Neural progenitor cell (in vitro differentiated cells): ENCODE measurements around the gene TENM3. TPM values are rescaled to one million over a fixed set of nuclear protein-coding genes. Genes with fewer than 3 reads are reported as not detected.

Source experiments
- DNase-seq: peaks from one replicate; pipeline ENCODE4 v3.0.0-alpha.2; 2016; ENCODE audit warnings: low spot score
- H2AFZ ChIP-seq: fragments of 200-600 bp; sonication (generic); replicated peaks from 2 replicates; pipeline ENCODE4 v1.6.1; 2016; ENCODE audit warnings: antibody characterized with exemption
- H3F3A ChIP-seq: fragments of 200-600 bp; sonication (generic); 2 replicates; pipeline ENCODE4 v1.6.1; 2016; ENCODE audit warnings: antibody characterized with exemption, low read depth
- H3K27ac ChIP-seq: fragments of 200-600 bp; sonication (generic); 2 replicates; pipeline ENCODE4 v1.5.1; 2016; ENCODE audit warnings: mild to moderate bottlenecking
- H3K27me3 ChIP-seq: fragments of 200-600 bp; sonication (generic); 2 replicates; pipeline ENCODE4 v1.6.1; 2016; ENCODE audit warnings: mild to moderate bottlenecking, moderate library complexity
- H3K36me3 ChIP-seq: fragments of 200-600 bp; sonication (generic); 2 replicates; pipeline ENCODE4 v1.5.1; 2016
- H3K4me1 ChIP-seq: fragments of 200-600 bp; sonication (generic); 2 replicates; pipeline ENCODE4 v1.6.1; 2016; ENCODE audit warnings: mixed run types
- H3K4me2 ChIP-seq: fragments of 200-600 bp; sonication (generic); 2 replicates; pipeline ENCODE4 v1.6.1; 2016
- H3K4me3 ChIP-seq: fragments of 200-600 bp; sonication (generic); 2 replicates; pipeline ENCODE4 v1.5.1; 2016
- H3K79me2 ChIP-seq: fragments of 200-600 bp; sonication (generic); 2 replicates; pipeline ENCODE4 v1.6.1; 2016; ENCODE audit warnings: low read depth
- H3K9ac ChIP-seq: fragments of 200-600 bp; sonication (generic); 2 replicates; pipeline ENCODE4 v1.6.1; 2016
- H3K9me3 ChIP-seq: fragments of 200-600 bp; sonication (generic); 2 replicates; pipeline ENCODE4 v1.5.1; 2016; ENCODE audit warnings: low read depth
- H4K20me1 ChIP-seq: fragments of 200-600 bp; sonication (generic); 2 replicates; pipeline ENCODE4 v1.6.1; 2016; ENCODE audit warnings: low read depth
- H3K27ac Mint-ChIP-seq: 3 replicates; pipeline ENCODE4 v1.8.0; 2021; ENCODE audit warnings: mixed read lengths
- H3K27me3 Mint-ChIP-seq: 2 replicates; pipeline ENCODE4 v1.8.0; 2022; ENCODE audit warnings: low read depth, mild to moderate bottlenecking, inconsistent platforms, moderate library complexity, mixed read lengths; ENCODE audit not compliant: insufficient read depth
- H3K36me3 Mint-ChIP-seq: 3 replicates; pipeline ENCODE4 v1.8.0; 2021; ENCODE audit warnings: mixed read lengths
- H3K4me1 Mint-ChIP-seq: 3 replicates; pipeline ENCODE4 v1.8.0; 2021; ENCODE audit warnings: mixed read lengths
- H3K4me3 Mint-ChIP-seq: 3 replicates; pipeline ENCODE4 v1.8.0; 2021; ENCODE audit warnings: mild to moderate bottlenecking, moderate library complexity, mixed read lengths
- H3K9me3 Mint-ChIP-seq: 3 replicates; pipeline ENCODE4 v1.8.0; 2020; ENCODE audit warnings: mixed read lengths
- CTCF ChIP-seq: fragments of 200-600 bp; sonication (generic); IDR thresholded peaks from 2 replicates; pipeline ENCODE4 v1.5.1; 2017; ENCODE audit warnings: antibody characterized with exemption, mild to moderate bottlenecking
- EZH2 ChIP-seq: fragments of 200-600 bp; sonication (generic); IDR thresholded peaks from 2 replicates; pipeline ENCODE4 v1.6.1; 2017; ENCODE audit warnings: antibody characterized with exemption, mild to moderate bottlenecking, moderate library complexity
- EZH2phosphoT487 ChIP-seq: fragments of 200-600 bp; sonication (generic); IDR thresholded peaks from 2 replicates; pipeline ENCODE4 v1.6.1; 2017; ENCODE audit warnings: antibody characterized with exemption
- total RNA-seq: library from RNA; depleted of rRNA; stranded (reverse); fragments of >200 nt; gene quantifications from 2 replicates; pipeline ENCODE4 v1.2.3, GENCODE V29; 2015; ENCODE audit warnings: low replicate concordance

The TENM3 gene
- total RNA-seq, 1 donor from 2014 or later, result 78.7 TPM

- no peaks in the 10 kb centered on the region for H3K9me3 Mint-ChIP-seq
- Histone ChIP-seq H3K4me1 (peaks cover 9% of the 10 kb centered on the region), H2AFZ (no peak overlapping the region), H3K4me2 (no peak overlapping the region), H3K4me3 (no peak overlapping the region), H3K27ac (no peak overlapping the region), H3K36me3 (peaks cover 4% of the 10 kb centered on the region), H3K79me2 (peaks cover 98% of the 10 kb centered on the region), H4K20me1 (peaks cover 34% of the 10 kb centered on the region), H3K27me3 (no peaks in the 10 kb centered on the region), H3F3A (peaks cover 8% of the 10 kb centered on the region), H3K9ac (no peak overlapping the region), H3K9me3 (no peaks in the 10 kb centered on the region)
- peaks cover 18% of the 10 kb centered on the region for H3K4me1 Mint-ChIP-seq
- H3K27me3 Mint-ChIP-seq, result no peaks in the 10 kb centered on the region
- H3K27ac Mint-ChIP-seq, result no peak overlapping the region
- TF ChIP-seq CTCF (no peak), EZH2phosphoT487 (no peak), EZH2 (no peak)
- H3K36me3 Mint-ChIP-seq, result peaks cover 7% of the 10 kb centered on the region
- H3K4me3 Mint-ChIP-seq, result no peak overlapping the region
- DNase-seq, result no peak
Measured at GRCh38 chr4:182494103-182494502, 250.9 kb downstream of the TENM3 start.

DNA sequence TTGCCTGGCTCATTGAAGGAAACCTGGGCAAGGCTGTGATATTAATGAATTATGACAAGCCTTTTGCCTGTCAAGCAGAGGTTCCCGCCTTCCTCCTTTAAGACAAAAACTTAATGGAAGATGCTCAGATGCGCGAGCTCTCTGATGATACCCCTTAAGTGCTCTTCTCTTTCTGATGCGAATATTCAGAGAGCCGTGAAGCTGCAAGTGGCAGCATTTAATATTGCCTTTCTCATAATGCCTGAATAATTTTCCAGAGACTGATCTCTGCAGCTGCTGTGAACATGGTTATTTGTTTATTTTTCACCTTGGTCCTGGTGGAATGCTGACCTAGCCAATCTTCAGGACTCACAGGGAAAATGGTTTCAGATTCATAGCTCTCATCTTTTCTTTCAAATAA, 251.8 kb downstream of the TENM3 start:
- Histone ChIP-seq H4K20me1 (peaks cover 35% of the 10 kb centered on the region), H3K4me2 (no peak overlapping the region), H3K79me2 (peaks cover 98% of the 10 kb centered on the region), H3K27me3 (no peaks in the 10 kb centered on the region), H2AFZ (no peak overlapping the region), H3K4me1 (peaks cover 14% of the 10 kb centered on the region), H3K9ac (no peak overlapping the region), H3K27ac (no peak overlapping the region), H3K9me3 (no peaks in the 10 kb centered on the region), H3F3A (peaks cover 10% of the 10 kb centered on the region), H3K36me3 (no peaks in the 10 kb centered on the region), H3K4me3 (no peak overlapping the region)
- TF ChIP-seq EZH2 (no peak), EZH2phosphoT487 (no peak), CTCF (no peak)
- H3K27ac Mint-ChIP-seq, result no peak overlapping the region
- H3K9me3 Mint-ChIP-seq, result no peaks in the 10 kb centered on the region
- H3K27me3 Mint-ChIP-seq, result no peaks in the 10 kb centered on the region
- H3K36me3 Mint-ChIP-seq, result peaks cover 7% of the 10 kb centered on the region
- peaks cover 18% of the 10 kb centered on the region for H3K4me1 Mint-ChIP-seq
- no peak for DNase-seq
- no peak overlapping the region for H3K4me3 Mint-ChIP-seq

- H3K4me1 ChIP-seq, result peaks cover 14% of the 10 kb centered on the region
- no peaks in the 10 kb centered on the region for H3K9me3 ChIP-seq
- no peak overlapping the region for H3K4me3 ChIP-seq
- Mint-ChIP-seq H3K27ac (no peak overlapping the region), H3K4me3 (no peak overlapping the region), H3K4me1 (peaks cover 14% of the 10 kb centered on the region), H3K36me3 (peaks cover 4% of the 10 kb centered on the region), H3K9me3 (no peaks in the 10 kb centered on the region), H3K27me3 (no peaks in the 10 kb centered on the region)
- peaks cover 98% of the 10 kb centered on the region for H3K79me2 ChIP-seq
- TF ChIP-seq CTCF (no peak), EZH2 (no peak), EZH2phosphoT487 (no peak)
- H3K9ac ChIP-seq, result no peak overlapping the region
- no peak overlapping the region for H3K4me2 ChIP-seq
- H4K20me1 ChIP-seq, result peaks cover 35% of the 10 kb centered on the region
- no peak overlapping the region for H3K27ac ChIP-seq
- H3K36me3 ChIP-seq, result no peaks in the 10 kb centered on the region
- H3K27me3 ChIP-seq, result no peaks in the 10 kb centered on the region
- no peak overlapping the region for H2AFZ ChIP-seq
- H3F3A ChIP-seq, result peaks cover 10% of the 10 kb centered on the region
- no peak for DNase-seq
Measured at GRCh38 chr4:182495645-182496385, 252.6 kb downstream of the TENM3 start.
